ENCODE results near the gene ALAS1.

The ALAS1 gene

DNA sequence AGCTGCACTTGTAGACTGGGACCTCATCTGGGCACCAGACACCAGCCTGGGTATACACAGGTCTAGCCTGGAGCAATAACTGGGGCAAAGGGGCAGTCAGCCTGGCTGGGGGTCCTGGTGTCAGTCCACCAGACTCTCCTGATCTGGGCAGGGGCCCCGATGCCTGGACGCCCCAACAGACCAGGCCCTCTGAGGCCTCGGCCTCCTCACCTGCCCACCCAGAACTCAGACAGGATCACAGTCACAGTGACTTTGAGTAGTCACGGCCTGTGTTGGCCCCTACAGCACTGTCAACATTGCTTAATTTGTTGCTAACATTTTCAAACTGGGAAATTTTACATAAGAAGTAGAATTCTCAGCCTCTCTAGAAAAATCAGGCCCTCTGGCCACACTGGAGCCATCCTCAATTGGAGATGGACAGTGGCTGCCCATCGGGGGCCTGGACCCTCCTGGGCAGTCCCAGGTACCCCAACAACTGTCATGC lies 35.2 kb downstream of the ALAS1 start:
- Histone ChIP-seq H3K27ac (no peak overlapping the region), H3K4me1 (ENCODE audit: low read depth, poor library complexity, severe bottlenecking) (peaks cover 9% of the 10 kb centered on the region), H3K4me3 (IDR thresholded peaks at IDR 0.05; ENCODE audit: insufficient read depth, low read depth, low read length) (no peak overlapping the region), H3K27me3 (ENCODE audit: insufficient read depth, low read depth) (no peaks in the 10 kb centered on the region), H3K36me3 (ENCODE audit: insufficient read depth) (no peaks in the 10 kb centered on the region), H2AFZ (ENCODE audit: low read depth) (no peak overlapping the region), H4K20me1 (ENCODE audit: insufficient read depth) (no peaks in the 10 kb centered on the region), H3K9ac (no peak overlapping the region), H3K4me2 (no peak overlapping the region), H3K79me2 (ENCODE audit: insufficient read depth, low read depth) (no peaks in the 10 kb centered on the region)
- TF ChIP-seq, protein P1, sequence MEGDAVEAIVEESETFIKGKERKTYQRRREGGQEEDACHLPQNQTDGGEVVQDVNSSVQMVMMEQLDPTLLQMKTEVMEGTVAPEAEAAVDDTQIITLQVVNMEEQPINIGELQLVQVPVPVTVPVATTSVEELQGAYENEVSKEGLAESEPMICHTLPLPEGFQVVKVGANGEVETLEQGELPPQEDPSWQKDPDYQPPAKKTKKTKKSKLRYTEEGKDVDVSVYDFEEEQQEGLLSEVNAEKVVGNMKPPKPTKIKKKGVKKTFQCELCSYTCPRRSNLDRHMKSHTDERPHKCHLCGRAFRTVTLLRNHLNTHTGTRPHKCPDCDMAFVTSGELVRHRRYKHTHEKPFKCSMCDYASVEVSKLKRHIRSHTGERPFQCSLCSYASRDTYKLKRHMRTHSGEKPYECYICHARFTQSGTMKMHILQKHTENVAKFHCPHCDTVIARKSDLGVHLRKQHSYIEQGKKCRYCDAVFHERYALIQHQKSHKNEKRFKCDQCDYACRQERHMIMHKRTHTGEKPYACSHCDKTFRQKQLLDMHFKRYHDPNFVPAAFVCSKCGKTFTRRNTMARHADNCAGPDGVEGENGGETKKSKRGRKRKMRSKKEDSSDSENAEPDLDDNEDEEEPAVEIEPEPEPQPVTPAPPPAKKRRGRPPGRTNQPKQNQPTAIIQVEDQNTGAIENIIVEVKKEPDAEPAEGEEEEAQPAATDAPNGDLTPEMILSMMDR (conservative IDR thresholded peaks at IDR 0.05; ENCODE audit: low read depth, low read length), result no peak

DNA sequence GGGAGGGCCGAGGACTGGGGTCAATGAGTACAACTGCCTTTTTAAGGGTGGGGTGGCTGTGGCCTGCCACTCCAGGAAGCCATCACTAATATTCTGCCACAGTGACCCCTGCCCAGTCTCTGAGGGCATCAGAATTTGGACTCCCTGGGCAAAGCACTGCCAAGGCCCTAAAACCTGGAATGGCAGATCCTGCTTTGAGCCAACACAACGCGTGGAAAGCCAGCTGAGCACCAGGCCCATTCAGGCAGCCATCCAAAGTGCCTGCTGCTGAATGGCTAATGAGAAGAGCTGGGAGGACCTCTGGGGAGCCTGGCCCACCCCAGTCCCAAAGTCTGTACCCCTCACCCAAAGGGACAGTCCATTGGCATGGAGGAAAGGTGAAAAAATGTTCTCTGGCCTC lies 36.0 kb downstream of the ALAS1 start:
- H3K36me3 ChIP-seq (ENCODE audit: insufficient read depth), result no peaks in the 10 kb centered on the region
- peaks cover 10% of the 10 kb centered on the region for H3K4me1 ChIP-seq (ENCODE audit: low read depth, poor library complexity, severe bottlenecking)
- no peak overlapping the region for H3K4me2 ChIP-seq
- TF ChIP-seq, protein P1 (conservative IDR thresholded peaks at IDR 0.05; ENCODE audit: low read depth, low read length), result no peak
- H4K20me1 ChIP-seq (ENCODE audit: insufficient read depth), result no peaks in the 10 kb centered on the region
- H3K9ac ChIP-seq, result no peak overlapping the region
- no peak overlapping the region for H3K27ac ChIP-seq
- H2AFZ ChIP-seq (ENCODE audit: low read depth), result no peak overlapping the region
- H3K4me3 ChIP-seq (IDR thresholded peaks at IDR 0.05; ENCODE audit: insufficient read depth, low read depth, low read length), result no peak overlapping the region
- no peaks in the 10 kb centered on the region for H3K27me3 ChIP-seq (ENCODE audit: insufficient read depth, low read depth)
- H3K79me2 ChIP-seq (ENCODE audit: insufficient read depth, low read depth), result no peaks in the 10 kb centered on the region

DNA sequence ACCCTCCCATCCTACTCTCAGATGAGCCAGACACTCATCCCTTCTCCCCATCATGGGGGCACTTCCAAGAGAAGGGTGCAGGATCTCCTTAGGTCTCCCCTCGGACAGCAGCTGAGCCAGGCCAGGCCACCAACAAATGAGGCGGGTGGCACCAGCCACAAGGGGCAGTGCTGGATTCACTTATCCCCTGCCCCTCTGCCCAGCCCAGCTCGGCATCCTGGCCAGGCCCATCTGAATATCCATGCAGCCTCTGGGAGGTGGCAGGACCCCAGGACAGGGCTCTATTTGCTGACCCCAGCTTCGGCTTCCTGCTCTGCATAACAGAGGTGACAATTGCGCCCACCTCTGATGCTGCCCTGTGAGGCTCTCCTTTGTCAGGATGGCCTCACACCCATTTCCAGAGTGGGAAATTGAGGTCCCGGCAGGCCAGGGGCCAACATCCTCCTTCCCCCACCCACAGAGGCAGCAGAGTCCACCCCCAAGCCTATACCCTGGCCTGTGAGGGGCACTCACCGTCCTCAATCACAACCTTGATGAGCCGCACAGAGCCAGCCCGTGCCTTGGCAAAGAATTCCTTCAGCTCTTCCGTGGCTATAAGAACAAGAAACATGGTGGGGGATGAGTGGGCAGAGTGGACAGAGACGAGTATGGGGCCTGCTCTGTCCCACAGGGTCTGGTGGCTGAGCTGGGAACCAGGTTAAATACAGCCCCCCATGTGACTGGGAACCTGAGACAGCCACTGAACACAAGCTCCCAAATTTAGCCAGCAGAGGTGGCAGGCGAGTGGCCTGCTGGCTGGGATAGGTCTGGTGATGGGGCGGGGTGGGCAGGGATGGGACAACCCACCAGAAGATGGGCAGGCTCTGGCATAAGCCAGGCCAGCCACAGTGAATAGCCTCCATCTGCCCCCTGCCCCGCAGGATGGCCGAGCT lies 36.8 kb downstream of the ALAS1 start:
- Histone ChIP-seq H3K4me1 (ENCODE audit: low read depth, poor library complexity, severe bottlenecking) (peaks cover 11% of the 10 kb centered on the region), H2AFZ (ENCODE audit: low read depth) (no peak overlapping the region), H3K9ac (no peak overlapping the region), H3K36me3 (ENCODE audit: insufficient read depth) (no peaks in the 10 kb centered on the region), H4K20me1 (ENCODE audit: insufficient read depth) (no peaks in the 10 kb centered on the region), H3K4me3 (IDR thresholded peaks at IDR 0.05; ENCODE audit: insufficient read depth, low read depth, low read length) (no peak overlapping the region), H3K79me2 (ENCODE audit: insufficient read depth, low read depth) (no peaks in the 10 kb centered on the region), H3K4me2 (no peak overlapping the region), H3K27ac (no peak overlapping the region), H3K27me3 (ENCODE audit: insufficient read depth, low read depth) (no peaks in the 10 kb centered on the region)
- TF ChIP-seq, protein P1 (conservative IDR thresholded peaks at IDR 0.05; ENCODE audit: low read depth, low read length), result no peak

DNA sequence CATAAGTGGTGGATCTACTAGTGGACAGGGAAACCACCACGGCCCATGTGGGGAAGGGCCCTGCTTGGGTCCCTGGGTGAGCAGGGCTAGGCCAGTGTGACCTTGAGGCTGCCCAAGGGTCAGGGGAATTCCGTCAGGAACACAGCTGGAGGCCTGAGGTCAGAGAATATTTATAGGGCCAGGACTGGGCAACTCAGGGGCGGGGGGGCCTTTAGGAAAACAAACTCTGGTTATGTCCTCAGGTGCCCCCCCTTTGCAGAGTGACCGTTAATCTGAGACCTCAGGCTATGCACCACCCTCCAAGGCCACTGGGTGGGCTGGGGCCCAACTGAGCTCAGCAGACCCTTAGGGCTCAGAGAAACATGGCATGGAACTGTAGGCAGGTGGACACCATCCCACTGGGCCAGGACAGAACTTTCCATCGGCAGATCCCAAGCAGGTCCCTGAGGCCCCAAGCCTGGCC lies 38.5 kb downstream of the ALAS1 start:
- no peak overlapping the region for H3K27ac ChIP-seq
- no peak overlapping the region for H3K9ac ChIP-seq
- no peaks in the 10 kb centered on the region for H3K79me2 ChIP-seq (ENCODE audit: insufficient read depth, low read depth)
- H4K20me1 ChIP-seq (ENCODE audit: insufficient read depth), result no peaks in the 10 kb centered on the region
- H3K4me3 ChIP-seq (IDR thresholded peaks at IDR 0.05; ENCODE audit: insufficient read depth, low read depth, low read length), result no peak overlapping the region
- no peak overlapping the region for H3K4me2 ChIP-seq
- TF ChIP-seq, protein P1 (conservative IDR thresholded peaks at IDR 0.05; ENCODE audit: low read depth, low read length), result no peak
- H2AFZ ChIP-seq (ENCODE audit: low read depth), result no peak overlapping the region
- no peaks in the 10 kb centered on the region for H3K36me3 ChIP-seq (ENCODE audit: insufficient read depth)
- peaks cover 28% of the 10 kb centered on the region for H3K4me1 ChIP-seq (ENCODE audit: low read depth, poor library complexity, severe bottlenecking)
- H3K27me3 ChIP-seq (ENCODE audit: insufficient read depth, low read depth), result no peaks in the 10 kb centered on the region

Measured in KMS-11 (cell line).